ENCODE measurements around the gene LRRIQ1.

LRRIQ1 gene

GRCh38 chr12:85092814-85093370 lies 56.7 kb downstream of the LRRIQ1 start:
- POLR2A ChIA-PET: no interaction called here
- Histone ChIP-seq H3K4me3 (ENCODE audit: low read depth, low read length) (no peak overlapping the region), H3K36me3 (ENCODE audit: control insufficient read depth in 2 of 2, insufficient read depth in 1 of 2, low read length in 2 of 2) (no peaks in the 10 kb centered on the region), H3K4me1 (ENCODE audit: control insufficient read depth, insufficient read depth, low read length) (no peaks in the 10 kb centered on the region), H3K9me3 (ENCODE audit: control insufficient read depth, insufficient read depth, low read depth, low read length) (no peaks in the 10 kb centered on the region), H3K27ac (ENCODE audit: extremely low read depth, low read depth, low read length) (no peak overlapping the region)
- no peak for TF ChIP-seq ZNF132 (tag by site-specific recombination; IDR thresholded peaks at IDR 0.05; ENCODE audit: borderline replicate concordance)
- TF ChIP-seq ZNF585B (tag by site-specific recombination; IDR thresholded peaks at IDR 0.05): no peak
- no peak for TF ChIP-seq ZNF239 (tag by site-specific recombination; IDR thresholded peaks at IDR 0.05)
- TF ChIP-seq ZFP37 (tag by site-specific recombination; IDR thresholded peaks at IDR 0.05): no peak
- TF ChIP-seq RBAK (tag by site-specific recombination; IDR thresholded peaks at IDR 0.05): no peak
- no peak for TF ChIP-seq ZNF837 (tag by site-specific recombination; IDR thresholded peaks at IDR 0.05)
- TF ChIP-seq ZNF843 (tag by site-specific recombination; IDR thresholded peaks at IDR 0.05): no peak
- TF ChIP-seq OSR2 (tag by site-specific recombination; IDR thresholded peaks at IDR 0.05): no peak
- CTCF ChIA-PET: no interaction called here

GRCh38 chr12:85095501-85095900 lies 59.4 kb downstream of the LRRIQ1 start:
- no peak overlapping the region for H3K27ac ChIP-seq (ENCODE audit: extremely low read depth, low read depth, low read length)
- H3K9me3 ChIP-seq (ENCODE audit: control insufficient read depth, insufficient read depth, low read depth, low read length): no peaks in the 10 kb centered on the region
- CTCF ChIA-PET: interaction anchor here (0.7 kb wide), 1 partner anchor 349 kb away, joined by 4 read pairs; no protein-coding TSS in a partner anchor
- POLR2A ChIA-PET: no interaction called here
- no peak overlapping the region for H3K4me3 ChIP-seq (ENCODE audit: low read depth, low read length)
- H3K4me1 ChIP-seq (ENCODE audit: control insufficient read depth, insufficient read depth, low read length): no peaks in the 10 kb centered on the region
- no peak for TF ChIP-seq ZNF677 (tag by site-specific recombination; IDR thresholded peaks at IDR 0.05)
- TF ChIP-seq ZNF518A (tag by site-specific recombination; conservative IDR thresholded peaks at IDR 0.05; ENCODE audit: low read depth): no peak
- no peak for TF ChIP-seq ELK4 (IDR thresholded peaks at IDR 0.05; ENCODE audit: borderline replicate concordance, low read depth, low read length)
- TF ChIP-seq SETDB1 (IDR thresholded peaks at IDR 0.05; ENCODE audit: insufficient read length, low read length): no peak
- no peak for TF ChIP-seq ZNF792 (tag by site-specific recombination; IDR thresholded peaks at IDR 0.05)
- TF ChIP-seq ZNF514 (tag by site-specific recombination; IDR thresholded peaks at IDR 0.05): no peak
- TF ChIP-seq ZFP41 (tag by site-specific recombination; IDR thresholded peaks at IDR 0.05; ENCODE audit: borderline replicate concordance): no peak
- TF ChIP-seq ZNF175 (tag by site-specific recombination; IDR thresholded peaks at IDR 0.05): no peak
- TF ChIP-seq ZSCAN5A (tag by site-specific recombination; IDR thresholded peaks at IDR 0.05): no peak
- TF ChIP-seq ZNF280D (tag by site-specific recombination; IDR thresholded peaks at IDR 0.05): no peak
- TF ChIP-seq PRDM1 (tag by site-specific recombination; IDR thresholded peaks at IDR 0.05): no peak
- no peak for TF ChIP-seq YY1 (tag by site-specific recombination; IDR thresholded peaks at IDR 0.05)
- TF ChIP-seq PATZ1 (tag by site-specific recombination; IDR thresholded peaks at IDR 0.05): no peak
- TF ChIP-seq ZNF404 (tag by site-specific recombination; IDR thresholded peaks at IDR 0.05): no peak
- no peaks in the 10 kb centered on the region for H3K36me3 ChIP-seq (ENCODE audit: control insufficient read depth in 2 of 2, insufficient read depth in 1 of 2, low read length in 2 of 2)
